Transverse colon (tissue), 4 donors: ENCODE data around the gene CYP26A1. TPM values are rescaled to one million over a fixed set of nuclear protein-coding genes. Genes with fewer than 3 reads are reported as not detected.

ENCODE experiments used
- DNase-seq: peaks from one replicate; pipeline ENCODE4 v3.0.0-alpha.2; 2019
- H3K27ac ChIP-seq, 4 donors: fragments of 200-600 bp; sonication (generic); 2 replicates each; pipeline ENCODE4 v1.5.1; 2016 to 2018; ENCODE audit warnings: inconsistent platforms in 4 of 4
- H3K27me3 ChIP-seq: fragments of 200-600 bp; sonication (generic); 2 replicates; pipeline ENCODE4 v1.5.1; 2017; ENCODE audit warnings: inconsistent platforms
- H3K36me3 ChIP-seq, 4 donors: fragments of 200-600 bp; sonication (generic); 2 replicates each; pipeline ENCODE4 v1.5.1; 2017 to 2019; ENCODE audit warnings: inconsistent platforms in 4 of 4
- H3K4me1 ChIP-seq, 4 donors: fragments of 200-600 bp; sonication (generic); 2 replicates each; pipeline ENCODE4 v1.5.1; 2017 to 2020; ENCODE audit warnings: inconsistent platforms in 4 of 4
- H3K4me3 ChIP-seq, 4 donors: fragments of 200-600 bp; sonication (generic); 1 replicate in 1 of 4; 2 replicates in 3 of 4; pipeline versions ENCODE4 v1.5.1 to v1.6.1; 2017 to 2019; ENCODE audit warnings: inconsistent platforms in 4 of 4
- H3K9me3 ChIP-seq, 2 donors: fragments of 200-600 bp; sonication (generic); 2 replicates each; pipeline ENCODE4 v1.5.1; 2017 to 2019; ENCODE audit warnings: inconsistent platforms in 2 of 2
- CTCF ChIP-seq, 5 experiments: fragments of 200-600 bp in 3 of 5; fragments of 450-650 bp in 2 of 5; sonication (generic) in 3 of 5; IDR thresholded peaks; 1 replicate in 2 of 5; 2 replicates in 3 of 5; pipeline ENCODE4 v1.5.1; 2016 to 2017; ENCODE audit warnings: antibody characterized with exemption in 5 of 5, inconsistent platforms in 3 of 5, mild to moderate bottlenecking in 2 of 5, moderate library complexity in 1 of 5
- EP300 ChIP-seq: sonication (generic); formaldehyde crosslinking; IDR thresholded peaks from one replicate; pipeline ENCODE4 v1.6.1; 2017; ENCODE audit warnings: antibody characterized with exemption, low read depth
- POLR2A ChIP-seq: fragments of 450-650 bp; IDR thresholded peaks from one replicate; pipeline ENCODE4 v1.6.1; 2016; ENCODE audit warnings: antibody characterized with exemption, mild to moderate bottlenecking, moderate library complexity
- POLR2AphosphoS5 ChIP-seq, 3 donors: sonication (generic); formaldehyde crosslinking; IDR thresholded peaks; one replicate each; pipeline ENCODE4 v1.6.1; 2016; ENCODE audit warnings: antibody characterized with exemption in 3 of 3
- WGBS, 2 donors: methylation state at CpG; one replicate each; pipeline ENCODE4 v1.1.5; 2018; ENCODE audit warnings: low coverage in 1 of 2; 5-methylcytosine and 5-hydroxymethylcytosine counted together
- in situ Hi-C, 4 donors: fragments of 200-750 bp; cut with MboI; loops; one replicate each; pipeline versions ENCODE4 v1.15.0 to v1.15.1; 2017; ENCODE audit warnings: low sequenced_read_pairs in 3 of 4, low pct_ligation_motif_present in 1 of 4, low pct_unique_long_range_greater_than_20kb in 1 of 4
- intact Hi-C: fragments of 100-400 bp; cut with DNase I; formaldehyde crosslinking; loops from one replicate; pipeline ENCODE4 v1.15.1; 2023; ENCODE audit warnings: low total_unique reads
- total RNA-seq, 4 donors: library from RNA; depleted of rRNA; stranded (reverse); fragments of >200 nt; gene quantifications; one replicate each; pipeline ENCODE4 v1.1.0, GENCODE V29; 2016

CYP26A1 gene
- total RNA-seq, 4 donors from 2014 or later = not detected

GRCh38 chr10:93121311-93121710 is 47.6 kb downstream of the CYP26A1 start:
- Histone ChIP-seq H3K36me3 (no peaks in the 10 kb centered on the region), H3K27me3 (no peaks in the 10 kb centered on the region), H3K27ac (no peak overlapping the region), H3K4me1 (peaks cover 0 to 17% (median 0%) of the 10 kb centered on the region in 4 donors), H3K9me3 (peaks cover under 1 to 1% of the 10 kb centered on the region in 2 donors), H3K4me3 (no peak overlapping the region)
- in situ Hi-C loops (loop anchor here in 2 of 4 donors (25.0 kb wide), 1 partner anchor 166 kb away; no protein-coding TSS in a partner anchor), intact Hi-C loops (no loop called here)
- DNase-seq = no peak
- WGBS, 2 donors = 91% methylated on average over 3 of the region's 3 CpGs; no CpG with 5 or more reads in 1 of the 2 donors
- TF ChIP-seq POLR2AphosphoS5 (IDR thresholded peaks at IDR 0.05) = no peak
- TF ChIP-seq CTCF (IDR thresholded peaks at IDR 0.05) = no peak
- no peak for TF ChIP-seq POLR2A
- TF ChIP-seq EP300 = no peak

- H3K9me3 ChIP-seq = peaks cover 7 to 8% of the 10 kb centered on the region in 2 donors
- no peaks in the 10 kb centered on the region for H3K36me3 ChIP-seq
- DNase-seq = no peak
- intact Hi-C loops = no loop called here
- no peaks in the 10 kb centered on the region for H3K27me3 ChIP-seq
- TF ChIP-seq POLR2A = no peak
- TF ChIP-seq CTCF (IDR thresholded peaks at IDR 0.05) = no peak
- no peak for TF ChIP-seq POLR2AphosphoS5 (IDR thresholded peaks at IDR 0.05)
- TF ChIP-seq EP300 = no peak
- 84 to 88% methylated on average over 4 to 5 of the region's 5 CpGs for WGBS, 2 donors
- peaks cover 0 to 22% (median 4%) of the 10 kb centered on the region in 4 donors for H3K4me1 ChIP-seq
- H3K4me3 ChIP-seq = no peak overlapping the region
- H3K27ac ChIP-seq = no peak overlapping the region
- in situ Hi-C loops = loop anchor here in 2 of 4 donors (25.0 kb wide), 1 partner anchor 164 kb away; no protein-coding TSS in a partner anchor
These were observed 50.1 kb downstream of the CYP26A1 start for GRCh38 chr10:93123766-93124165.

GRCh38 chr10:93124580-93125318 is 51.1 kb downstream of the CYP26A1 start:
- intact Hi-C loops = no loop called here

More at GRCh38 chr10:93124580-93125318, 51.1 kb downstream of the CYP26A1 start:
- in situ Hi-C loops = loop anchor here in 2 of 4 donors (25.0 kb wide), 1 partner anchor 163 kb away; no protein-coding TSS in a partner anchor
- Histone ChIP-seq H3K27ac (peak overlapping the region in 1 of 4 donors; percentile 35), H3K9me3 (peaks cover 8% of the 10 kb centered on the region in 2 donors), H3K27me3 (no peaks in the 10 kb centered on the region), H3K36me3 (no peaks in the 10 kb centered on the region), H3K4me1 (peaks cover 0 to 22% (median 4%) of the 10 kb centered on the region in 4 donors), H3K4me3 (no peak overlapping the region)
- DNase-seq = peak; percentile 23
- 0 to 44% methylated on average over 1 to 6 of the region's 6 CpGs for WGBS, 2 donors
- no peak for TF ChIP-seq CTCF (IDR thresholded peaks at IDR 0.05)
- TF ChIP-seq POLR2A = no peak
- no peak for TF ChIP-seq POLR2AphosphoS5 (IDR thresholded peaks at IDR 0.05)
- no peak for TF ChIP-seq EP300
